Upper lobe of left lung (tissue), 6 donors: ENCODE results near the gene CRACDL. TPM values are rescaled to one million over a fixed set of nuclear protein-coding genes. Genes with fewer than 3 reads are reported as not detected.

Experiments
- ATAC-seq, 2 donors: fragments of 200-7000 bp; cut with Tn5 transposase; one replicate each; pipeline ENCODE4 v1.9.1; 2022; ENCODE audit warnings: mild to moderate bottlenecking in 2 of 2, moderate library complexity in 2 of 2; ENCODE audit not compliant: low FRiP score in 2 of 2
- DNase-seq, 2 donors: peaks; one replicate each; pipeline ENCODE4 v3.0.0-alpha.2; 2019 to 2020
- H3K27ac ChIP-seq, 4 donors: fragments of 200-600 bp; sonication (generic); one replicate each; pipeline ENCODE4 v1.5.1; 2016 to 2019
- H3K27me3 ChIP-seq, 4 donors: fragments of 200-600 bp; sonication (generic); one replicate each; pipeline ENCODE4 v1.5.1; 2017 to 2019
- H3K36me3 ChIP-seq, 4 donors: fragments of 200-600 bp; sonication (generic); one replicate each; pipeline ENCODE4 v1.5.1; 2016 to 2019
- H3K4me1 ChIP-seq, 4 donors: fragments of 200-600 bp; sonication (generic); one replicate each; pipeline ENCODE4 v1.5.1; 2018 to 2019
- H3K4me3 ChIP-seq, 4 donors: fragments of 200-600 bp; sonication (generic); one replicate each; pipeline ENCODE4 v1.5.1; 2017 to 2019; ENCODE audit warnings: mild to moderate bottlenecking in 2 of 4, moderate library complexity in 1 of 4
- H3K9me3 ChIP-seq, 4 donors: fragments of 200-600 bp; sonication (generic); one replicate each; pipeline ENCODE4 v1.5.1; 2018 to 2019
- EP300 ChIP-seq, 4 donors: sonication (generic); formaldehyde crosslinking; IDR thresholded peaks; one replicate each; pipeline ENCODE4 v1.5.1; 2017; ENCODE audit warnings: antibody characterized with exemption in 4 of 4, control low read depth in 2 of 4
- POLR2A ChIP-seq, 4 donors: fragments of 450-650 bp; IDR thresholded peaks; one replicate each; pipeline ENCODE4 v1.5.1; 2016 to 2017; ENCODE audit warnings: antibody characterized with exemption in 4 of 4, mild to moderate bottlenecking in 2 of 4
- POLR2AphosphoS5 ChIP-seq, 2 donors: sonication (generic); formaldehyde crosslinking; IDR thresholded peaks; one replicate each; pipeline ENCODE4 v1.5.1; 2017; ENCODE audit warnings: antibody characterized with exemption in 2 of 2
- WGBS, 2 donors: methylation state at CpG; one replicate each; pipeline ENCODE4 v1.1.5; 2017 to 2018; 5-methylcytosine and 5-hydroxymethylcytosine counted together
- small RNA-seq, 4 donors: library from RNA; depleted of rRNA; stranded (forward); fragments of <200 nt; gene quantifications; one replicate each; pipeline ENCODE3, GENCODE V24; 2016
- total RNA-seq, 6 donors: library from RNA; depleted of rRNA in 4 of 6; stranded (reverse); fragments of >200 nt in 4 of 6; gene quantifications; one replicate each; pipeline versions ENCODE4 v1.1.0 to v1.2.1, GENCODE V29; 2016 to 2021
- TF ChIP-seq, protein P1 (sequence below), 6 experiments: fragments of 450-650 bp in 4 of 6; fragments of 200-600 bp in 2 of 6; sonication (generic) in 2 of 6; IDR thresholded peaks; one replicate each; pipeline ENCODE4 v1.5.1; 2016 to 2019; ENCODE audit warnings: antibody characterized with exemption in 6 of 6
- donor health status: DM: no; HTN: no; CAD: no; lungs with moderate emphysema.
- donor health status: DM: no; HTN: yes; CAD: no; lungs with severe emphysema.

CRACDL gene
- total RNA-seq, 6 donors from 2014 or later = 14.6 to 33.4 (median 20.2) TPM

DNA sequence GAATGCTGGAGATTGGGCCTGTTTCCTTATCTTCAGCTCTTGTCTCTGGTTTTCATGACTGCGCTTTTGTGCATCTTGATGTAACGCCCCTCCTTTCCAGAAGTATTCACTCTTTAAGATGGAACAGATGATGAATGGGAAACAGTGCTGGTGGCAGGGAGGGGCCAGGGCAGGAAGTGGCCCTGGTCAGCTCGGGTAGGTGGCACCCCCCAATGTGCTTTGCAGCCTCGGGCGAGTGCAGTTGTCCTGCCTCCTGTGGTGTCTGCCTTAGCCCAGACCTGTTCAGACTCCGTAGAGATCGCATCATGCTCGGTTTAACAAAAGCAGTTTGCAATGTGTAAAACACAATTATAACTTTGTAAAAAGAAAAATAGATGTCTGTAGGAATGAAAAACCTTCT lies 188.1 kb downstream of the CRACDL start:
- DNase-seq (no peak), ATAC-seq (no peak)
- TF ChIP-seq POLR2A (IDR thresholded peaks at IDR 0.05) = no peak
- TF ChIP-seq POLR2AphosphoS5 (IDR thresholded peaks at IDR 0.05) = no peak

DNA sequence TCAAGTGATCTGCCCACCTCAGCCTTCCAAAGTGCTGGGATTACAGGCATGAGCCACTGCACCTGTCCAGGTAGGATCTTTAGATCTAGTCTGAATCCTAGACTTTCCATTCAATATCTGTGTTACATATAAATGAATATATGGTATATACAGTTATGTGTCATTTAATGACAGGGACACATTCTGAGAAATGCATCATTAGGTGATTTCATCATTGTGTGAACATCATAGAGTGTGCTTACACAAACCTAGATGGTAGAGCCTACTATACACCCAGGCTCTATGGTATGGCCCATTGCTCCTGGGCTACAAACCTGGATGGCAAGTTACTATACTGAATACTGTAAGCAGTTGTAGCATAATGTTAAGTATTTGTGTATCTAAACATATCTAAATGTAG lies 189.6 kb downstream of the CRACDL start:
- H3K27me3 ChIP-seq = no peaks in the 10 kb centered on the region
- H3K27ac ChIP-seq = no peak overlapping the region
- no peaks in the 10 kb centered on the region for H3K9me3 ChIP-seq
- ATAC-seq (no peak), DNase-seq (no peak)
- TF ChIP-seq, protein P1, sequence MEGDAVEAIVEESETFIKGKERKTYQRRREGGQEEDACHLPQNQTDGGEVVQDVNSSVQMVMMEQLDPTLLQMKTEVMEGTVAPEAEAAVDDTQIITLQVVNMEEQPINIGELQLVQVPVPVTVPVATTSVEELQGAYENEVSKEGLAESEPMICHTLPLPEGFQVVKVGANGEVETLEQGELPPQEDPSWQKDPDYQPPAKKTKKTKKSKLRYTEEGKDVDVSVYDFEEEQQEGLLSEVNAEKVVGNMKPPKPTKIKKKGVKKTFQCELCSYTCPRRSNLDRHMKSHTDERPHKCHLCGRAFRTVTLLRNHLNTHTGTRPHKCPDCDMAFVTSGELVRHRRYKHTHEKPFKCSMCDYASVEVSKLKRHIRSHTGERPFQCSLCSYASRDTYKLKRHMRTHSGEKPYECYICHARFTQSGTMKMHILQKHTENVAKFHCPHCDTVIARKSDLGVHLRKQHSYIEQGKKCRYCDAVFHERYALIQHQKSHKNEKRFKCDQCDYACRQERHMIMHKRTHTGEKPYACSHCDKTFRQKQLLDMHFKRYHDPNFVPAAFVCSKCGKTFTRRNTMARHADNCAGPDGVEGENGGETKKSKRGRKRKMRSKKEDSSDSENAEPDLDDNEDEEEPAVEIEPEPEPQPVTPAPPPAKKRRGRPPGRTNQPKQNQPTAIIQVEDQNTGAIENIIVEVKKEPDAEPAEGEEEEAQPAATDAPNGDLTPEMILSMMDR (IDR thresholded peaks at IDR 0.05) = no peak
- TF ChIP-seq EP300 (IDR thresholded peaks at IDR 0.05) (no peak), POLR2AphosphoS5 (IDR thresholded peaks at IDR 0.05) (no peak), POLR2A (IDR thresholded peaks at IDR 0.05) (no peak)
- peaks cover 6 to 11% (median 8%) of the 10 kb centered on the region in 4 donors for H3K4me1 ChIP-seq
- H3K36me3 ChIP-seq = no peaks in the 10 kb centered on the region
- H3K4me3 ChIP-seq = no peak overlapping the region

More for the DNA sequence above, 188.1 kb downstream of the CRACDL start:
- H3K9me3 ChIP-seq = no peaks in the 10 kb centered on the region
- no peaks in the 10 kb centered on the region for H3K27me3 ChIP-seq
- WGBS, 2 donors = 66 to 75% methylated on average over 8 of the region's 8 CpGs
- H3K4me3 ChIP-seq = no peak overlapping the region
- no peak overlapping the region for H3K27ac ChIP-seq
- H3K36me3 ChIP-seq = no peaks in the 10 kb centered on the region
- peaks cover 3 to 11% (median 7%) of the 10 kb centered on the region in 4 donors for H3K4me1 ChIP-seq

DNA sequence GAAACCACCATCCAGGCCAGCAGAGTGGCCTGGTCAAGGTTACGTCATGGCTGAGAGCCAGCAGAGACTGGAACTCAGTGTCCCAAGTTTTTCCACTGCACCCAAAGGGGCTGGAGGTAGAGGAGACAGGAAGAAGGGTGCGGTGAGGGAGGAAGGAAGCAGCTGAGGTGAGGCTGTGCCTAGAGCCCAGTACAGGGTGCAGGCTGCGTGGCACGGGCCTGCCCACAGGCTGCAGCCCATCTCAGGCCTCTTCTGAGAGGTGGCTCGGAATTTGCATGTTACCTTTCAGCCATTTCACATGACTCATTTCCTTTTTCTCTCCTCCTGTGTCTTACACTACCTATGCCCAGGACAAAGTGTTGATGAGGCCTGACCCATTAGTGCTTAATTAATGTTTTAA lies 191.4 kb downstream of the CRACDL start:
- TF ChIP-seq POLR2AphosphoS5 (IDR thresholded peaks at IDR 0.05) = no peak
- TF ChIP-seq POLR2A (IDR thresholded peaks at IDR 0.05) = no peak
- no peak for TF ChIP-seq EP300 (IDR thresholded peaks at IDR 0.05)
- TF ChIP-seq, protein P1 (IDR thresholded peaks at IDR 0.05) = no peak
- no peak for ATAC-seq
- Histone ChIP-seq H3K27me3 (no peaks in the 10 kb centered on the region), H3K27ac (no peak overlapping the region), H3K9me3 (no peaks in the 10 kb centered on the region), H3K4me3 (no peak overlapping the region), H3K4me1 (peaks cover 6 to 11% (median 8%) of the 10 kb centered on the region in 4 donors), H3K36me3 (no peaks in the 10 kb centered on the region)
- DNase-seq = no peak
- WGBS, 2 donors = 83 to 88% methylated on average over 5 of the region's 5 CpGs

Small RNA genes within 50 kb of the gene (small RNA-seq; reads per million reads assigned to genes)
- gene RNU4-84P (0 to 0.14 (median 0.05) reads per million in 4 donors), gene RNU7-46P (0 reads per million in 4 donors)

Other genes starting within 250 kb of the CRACDL start
- gene MGAT4A, start 205.1 kb downstream of the CRACDL start, total RNA-seq = 10 to 100 TPM; 28.4 to 69.6 (median 53.6) TPM
- gene C2orf15, start 205.5 kb upstream of the CRACDL start, total RNA-seq = 1 to 10 TPM in 4 of 6 donors, under 1 TPM in 1, not detected in 1; 0.33 to 3.0 (median 1.5) TPM
- 10 to 100 TPM in 2 of 6 donors, 1 to 10 TPM in 4; 3.9 to 33.8 (median 9.4) TPM for gene TSGA10, start 218.7 kb upstream of the CRACDL start, total RNA-seq
- gene LIPT1, start 218.7 kb upstream of the CRACDL start, total RNA-seq = 1 to 10 TPM; 3.6 to 8.4 (median 6.1) TPM
- gene MITD1, start 244.8 kb upstream of the CRACDL start, total RNA-seq = 10 to 100 TPM; 17.3 to 41.9 (median 23.3) TPM
- gene MRPL30, start 245.0 kb upstream of the CRACDL start, total RNA-seq = 10 to 100 TPM in 5 of 6 donors, 1 to 10 TPM in 1; 9.4 to 44.5 (median 17.0) TPM